ENCODE measurements around the gene RAX.

GRCh38 chr18:59282341-59282740 lies 9.1 kb upstream of the RAX start:
- TF ChIP-seq CTCF (IDR thresholded peaks at IDR 0.05; ENCODE audit: insufficient read depth, low read length, poor library complexity, severe bottlenecking) (no peak), EZH2phosphoT487 (conservative IDR thresholded peaks at IDR 0.05; ENCODE audit: low read length) (no peak)

Data from SU-DHL-6 (cell line).